Stimulated activated CD8-positive, alpha-beta memory T cell treated with anti-CD3 and anti-CD28 coated beads, Interleukin-4, amount 100 ng/mL, for 48 hours (primary cell): ENCODE data around the gene RNF123.
A peak's percentile ranks its signal among the peaks of the same experiment; 100 is the strongest.

Experiments
- DNase-seq: peaks from one replicate; pipeline ENCODE4 v3.0.0-alpha.2; 2020

Gene RNF123

GRCh38 chr3:49659756-49660155 lies 29.6 kb upstream of the RNF123 start:
- no peak for DNase-seq

- no peak for DNase-seq
These were observed 28.1 kb upstream of the RNF123 start for GRCh38 chr3:49661281-49661680.

GRCh38 chr3:49662021-49662420 lies 27.3 kb upstream of the RNF123 start:
- no peak for DNase-seq

GRCh38 chr3:49662720-49663413 lies 26.5 kb upstream of the RNF123 start:
- DNase-seq = no peak

- DNase-seq = no peak
These were observed 25.5 kb upstream of the RNF123 start for GRCh38 chr3:49663831-49664230.

- no peak for DNase-seq
These were observed 25.1 kb upstream of the RNF123 start for GRCh38 chr3:49664300-49664699.

- no peak for DNase-seq
These were observed 23.4 kb upstream of the RNF123 start for GRCh38 chr3:49665822-49666519.

GRCh38 chr3:49666592-49666991 lies 22.8 kb upstream of the RNF123 start:
- no peak for DNase-seq

- no peak for DNase-seq
These were observed 21.5 kb upstream of the RNF123 start for GRCh38 chr3:49667701-49668413.

- no peak for DNase-seq
These were observed 21.0 kb upstream of the RNF123 start for GRCh38 chr3:49668414-49668797.

GRCh38 chr3:49668861-49669260 lies 20.5 kb upstream of the RNF123 start:
- DNase-seq = no peak

- no peak for DNase-seq
These were observed 20.0 kb upstream of the RNF123 start for GRCh38 chr3:49669352-49669751.

GRCh38 chr3:49670940-49671290 lies 18.4 kb upstream of the RNF123 start:
- DNase-seq = no peak

GRCh38 chr3:49671291-49672288 lies 17.8 kb upstream of the RNF123 start:
- DNase-seq = peak; percentile 84

- no peak for DNase-seq
These were observed 16.1 kb upstream of the RNF123 start for GRCh38 chr3:49673121-49673714.

- peak; percentile 98 for DNase-seq
These were observed 15.5 kb upstream of the RNF123 start, which contains the start of gene APEH for GRCh38 chr3:49673715-49674496. Gene APEH, plus strand, starts transcription at chr3:49674351. Its CDS starts 51 bp downstream, at chr3:49674402.

GRCh38 chr3:49674497-49674983 lies 14.8 kb upstream of the RNF123 start:
- DNase-seq = peak; percentile 51

GRCh38 chr3:49675912-49676311 lies 13.4 kb upstream of the RNF123 start:
- DNase-seq = no peak

GRCh38 chr3:49680493-49681231 lies 8.7 kb upstream of the RNF123 start:
- no peak for DNase-seq

GRCh38 chr3:49681232-49681522 lies 8.2 kb upstream of the RNF123 start:
- no peak for DNase-seq

- no peak for DNase-seq
These were observed 7.8 kb upstream of the RNF123 start for GRCh38 chr3:49681543-49681942.
